ENCODE measurements around the gene PRKAR1B.
"Not testable (repeated sequence)": the region's sequence is repeated elsewhere in the genome, so short reads cannot be mapped to it uniquely, and the experiment has no call there.

The PRKAR1B gene

DNA sequence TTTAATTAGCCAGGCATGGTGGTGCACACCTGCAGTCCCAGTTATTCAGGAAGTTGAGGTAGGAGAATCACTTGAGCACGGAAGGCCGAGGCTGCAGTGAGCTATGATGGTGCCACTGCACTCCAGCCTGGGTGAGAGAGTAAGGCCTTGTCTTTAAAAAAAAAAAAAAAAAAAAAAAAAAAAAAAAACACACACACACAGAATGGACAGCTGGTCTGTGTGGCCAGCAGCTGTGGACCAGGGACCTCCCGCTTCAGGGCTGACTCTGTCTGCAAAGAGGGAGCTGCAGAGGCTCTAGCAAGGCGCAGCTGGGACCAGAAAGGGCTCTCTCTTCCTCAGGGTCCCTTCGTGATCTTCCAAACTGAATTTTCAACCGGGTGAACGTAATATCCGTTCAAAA lies 54.2 kb downstream of the PRKAR1B start:
- in situ Hi-C loops (cut with MboI; ENCODE audit: low sequenced_read_pairs), result no loop called here

DNA sequence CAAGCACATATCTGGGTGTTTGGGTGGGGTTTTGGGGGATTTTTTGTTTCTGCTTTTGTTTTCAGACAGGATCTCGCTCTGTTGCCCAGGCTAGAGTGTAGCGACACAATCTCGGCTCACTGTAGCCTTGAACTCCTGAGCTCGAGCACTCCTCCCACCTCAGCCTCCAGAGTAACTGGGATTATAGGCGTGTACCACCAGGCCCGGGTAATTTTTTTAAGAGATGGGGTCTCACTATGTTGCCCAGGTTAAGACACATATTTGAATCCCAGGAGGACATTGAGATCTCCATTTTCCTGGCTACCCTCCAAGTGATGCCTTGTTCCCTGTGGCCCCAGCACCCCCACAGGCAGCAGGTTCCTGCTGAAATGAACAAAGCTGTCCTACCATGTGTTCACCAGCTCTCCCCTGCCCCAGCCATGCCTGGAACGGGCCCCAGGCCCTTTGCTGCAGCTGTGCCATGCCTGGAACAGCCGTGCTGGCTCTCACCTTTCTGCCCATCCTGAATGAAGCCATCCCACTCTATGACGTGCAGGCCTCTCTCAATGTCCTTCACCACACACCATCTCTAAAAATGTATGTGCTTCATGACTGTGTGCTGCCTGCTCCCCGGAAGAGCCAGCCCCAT lies 55.6 kb downstream of the PRKAR1B start:
- in situ Hi-C loops (cut with MboI; ENCODE audit: low sequenced_read_pairs), result no loop called here

DNA sequence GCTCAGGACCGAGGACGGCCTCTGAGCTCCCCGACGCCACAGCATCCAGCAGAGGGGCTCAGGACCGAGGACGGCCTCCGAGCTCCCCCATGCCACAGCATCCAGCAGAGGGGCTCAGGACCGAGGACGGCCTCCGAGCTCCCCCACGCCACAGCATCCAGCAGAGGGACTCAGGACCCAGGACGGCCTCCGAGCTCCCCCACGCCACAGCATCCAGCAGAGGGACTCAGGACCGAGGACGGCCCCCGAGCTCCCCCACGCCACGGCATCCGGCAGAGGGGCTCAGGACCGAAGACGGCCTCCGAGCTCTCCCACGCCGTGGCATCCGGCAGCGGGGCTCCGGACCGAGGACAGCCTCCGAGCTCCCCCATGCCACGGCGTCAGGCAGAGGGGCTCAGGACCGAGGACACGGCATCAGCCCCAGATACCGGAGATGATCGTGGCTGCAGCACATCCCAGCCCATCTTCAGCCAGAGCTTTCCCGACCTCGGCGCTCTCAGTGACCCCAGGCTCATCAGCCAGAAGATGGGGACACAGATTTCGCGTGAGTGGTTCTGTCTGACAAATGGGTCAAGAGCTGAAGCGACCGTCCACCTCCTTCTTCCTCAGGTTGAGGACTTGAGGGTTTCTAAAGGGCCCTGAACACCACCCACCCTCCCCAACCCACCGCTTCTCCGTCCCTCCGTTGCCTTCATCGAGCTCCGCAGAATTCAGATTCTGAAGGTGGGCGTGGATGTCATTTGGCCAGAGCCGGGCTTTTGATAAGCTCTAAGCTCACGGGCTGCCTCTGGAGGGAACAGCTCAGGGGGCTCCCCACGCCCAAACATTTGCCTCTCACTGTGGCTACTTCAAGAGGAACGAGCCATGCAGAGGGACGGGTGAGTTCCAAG lies 56.3 kb downstream of the PRKAR1B start:
- in situ Hi-C loops (cut with MboI; ENCODE audit: low sequenced_read_pairs), result no loop called here

DNA sequence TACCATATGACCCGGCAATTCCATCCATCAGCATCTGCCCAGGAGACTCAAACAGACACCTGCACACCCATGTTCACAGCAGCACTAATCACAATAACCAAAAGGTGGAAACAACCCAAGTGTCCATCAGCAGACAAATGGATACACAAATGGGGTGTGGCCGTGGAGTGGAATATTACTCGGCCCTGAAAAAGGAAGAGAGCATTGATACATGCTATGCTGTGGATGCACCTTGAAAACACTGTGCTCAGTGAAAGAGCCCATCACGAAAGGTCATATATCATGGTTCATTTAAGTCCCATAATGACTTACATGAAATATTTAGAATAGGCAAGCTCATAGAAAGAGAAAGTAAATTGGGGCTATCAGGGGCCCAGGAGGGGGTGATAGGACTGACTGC lies 58.1 kb downstream of the PRKAR1B start:
- in situ Hi-C loops (cut with MboI; ENCODE audit: low sequenced_read_pairs), result no loop called here

DNA sequence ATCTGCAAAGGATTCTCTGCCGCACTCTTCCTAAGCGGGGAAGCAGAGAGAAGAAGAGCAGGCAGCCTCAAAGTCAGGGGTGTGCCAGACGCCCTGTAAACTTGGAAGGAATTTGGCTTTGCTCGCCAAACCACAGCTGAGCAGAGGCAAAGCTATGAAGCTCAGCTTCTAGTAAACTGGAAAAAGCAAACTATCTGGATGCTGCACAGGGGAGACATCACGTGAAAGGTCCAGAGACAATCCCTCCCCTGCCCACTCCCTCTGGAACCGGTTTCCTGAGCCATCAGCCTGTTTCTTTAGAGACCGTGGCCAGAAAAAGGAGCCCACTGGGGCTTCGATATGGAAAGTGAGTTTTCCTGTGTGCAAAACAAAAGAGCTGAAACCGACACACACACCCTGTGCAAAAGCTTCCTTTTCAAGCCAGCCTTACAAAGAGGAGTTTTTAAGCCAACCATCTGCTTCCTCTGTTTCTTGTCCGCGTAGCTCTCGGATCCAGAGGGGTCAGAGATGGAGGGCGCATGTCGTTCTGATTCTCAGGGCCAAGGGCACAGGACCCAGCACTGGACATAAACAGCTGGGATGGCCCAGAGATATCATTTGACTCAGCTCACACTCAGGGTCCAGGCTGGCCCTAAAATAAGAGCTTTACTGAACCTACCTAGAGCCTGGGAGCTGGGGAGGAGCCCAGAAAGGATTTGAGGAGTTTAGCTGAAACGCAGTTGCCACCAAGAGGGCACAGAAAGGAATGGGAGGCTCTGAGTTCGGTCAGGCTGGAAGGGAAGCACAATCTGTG lies 58.7 kb downstream of the PRKAR1B start:
- in situ Hi-C loops (cut with MboI; ENCODE audit: low sequenced_read_pairs), result no loop called here

DNA sequence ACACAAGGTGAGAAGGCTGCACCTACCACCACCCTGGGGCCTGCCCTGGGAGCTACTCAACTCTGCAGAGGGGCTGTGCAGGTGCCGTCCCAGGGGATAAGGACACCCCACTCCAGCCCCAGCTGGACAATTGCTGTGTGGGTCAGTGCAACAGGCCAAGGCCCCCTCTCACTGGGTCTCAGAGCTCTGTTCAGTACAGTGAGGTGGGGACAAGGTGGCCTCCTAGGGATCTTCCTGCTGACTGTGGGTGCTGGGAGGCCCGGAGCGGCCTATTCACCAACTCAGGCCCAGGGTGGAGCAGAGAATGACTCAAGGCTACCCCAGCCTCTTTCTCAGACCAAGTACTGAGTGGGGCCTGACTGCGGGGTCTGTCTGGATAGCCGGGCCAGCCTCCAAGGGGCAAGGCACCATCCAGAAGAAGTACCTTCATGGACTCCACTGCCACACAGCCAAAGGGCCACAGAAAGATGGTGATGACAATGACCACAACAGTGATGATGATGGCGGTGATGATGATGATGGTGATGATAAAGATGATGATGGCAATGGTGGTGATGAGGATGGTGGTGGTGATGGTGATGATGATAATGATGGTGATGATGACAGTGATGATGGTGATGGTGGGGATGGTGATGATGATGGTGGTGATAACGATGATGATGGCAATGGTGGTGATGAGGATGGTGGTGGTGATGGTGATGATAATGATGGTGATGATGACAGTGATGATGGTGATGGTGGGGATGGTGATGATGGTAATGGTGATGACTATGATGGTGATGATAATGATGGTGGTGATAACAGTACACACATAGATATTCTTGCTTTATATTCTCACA lies 60.4 kb downstream of the PRKAR1B start:
- in situ Hi-C loops (cut with MboI; ENCODE audit: low sequenced_read_pairs), result no loop called here

DNA sequence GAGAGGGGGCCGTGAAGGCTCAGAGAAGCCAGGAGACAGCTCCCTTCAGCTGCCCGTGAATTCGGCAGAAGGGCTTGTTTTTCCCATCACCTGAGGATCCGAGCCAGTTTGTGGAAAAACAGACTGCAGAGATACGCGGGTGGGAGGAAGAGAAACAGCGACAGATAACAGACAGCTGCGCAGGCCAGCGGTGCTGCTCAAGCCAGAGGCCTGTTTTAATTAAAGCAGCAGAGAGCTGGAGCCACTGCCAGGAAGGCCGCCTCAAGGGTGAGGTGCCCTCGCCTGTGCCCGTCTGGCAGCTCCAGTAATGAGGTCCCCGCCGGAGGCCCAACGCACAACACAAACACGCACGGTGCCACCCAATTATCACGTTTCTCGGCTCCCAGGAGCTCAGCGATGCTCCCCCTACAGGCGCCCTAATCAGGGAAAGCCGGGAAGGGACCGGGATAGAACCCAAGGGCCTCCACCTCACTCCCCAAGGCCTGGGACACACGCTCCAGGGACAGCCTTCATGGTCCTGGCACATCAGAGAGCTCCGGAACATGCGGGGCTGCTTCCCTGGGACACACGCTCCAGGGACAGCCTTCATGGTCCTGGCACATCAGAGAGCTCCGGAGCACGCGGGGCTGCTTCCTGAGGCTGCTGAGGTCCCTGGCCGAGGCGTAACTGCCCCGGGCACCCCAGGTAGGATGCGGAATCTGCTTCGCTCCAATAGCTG lies 61.2 kb downstream of the PRKAR1B start:
- in situ Hi-C loops (cut with MboI; ENCODE audit: low sequenced_read_pairs), result no loop called here

DNA sequence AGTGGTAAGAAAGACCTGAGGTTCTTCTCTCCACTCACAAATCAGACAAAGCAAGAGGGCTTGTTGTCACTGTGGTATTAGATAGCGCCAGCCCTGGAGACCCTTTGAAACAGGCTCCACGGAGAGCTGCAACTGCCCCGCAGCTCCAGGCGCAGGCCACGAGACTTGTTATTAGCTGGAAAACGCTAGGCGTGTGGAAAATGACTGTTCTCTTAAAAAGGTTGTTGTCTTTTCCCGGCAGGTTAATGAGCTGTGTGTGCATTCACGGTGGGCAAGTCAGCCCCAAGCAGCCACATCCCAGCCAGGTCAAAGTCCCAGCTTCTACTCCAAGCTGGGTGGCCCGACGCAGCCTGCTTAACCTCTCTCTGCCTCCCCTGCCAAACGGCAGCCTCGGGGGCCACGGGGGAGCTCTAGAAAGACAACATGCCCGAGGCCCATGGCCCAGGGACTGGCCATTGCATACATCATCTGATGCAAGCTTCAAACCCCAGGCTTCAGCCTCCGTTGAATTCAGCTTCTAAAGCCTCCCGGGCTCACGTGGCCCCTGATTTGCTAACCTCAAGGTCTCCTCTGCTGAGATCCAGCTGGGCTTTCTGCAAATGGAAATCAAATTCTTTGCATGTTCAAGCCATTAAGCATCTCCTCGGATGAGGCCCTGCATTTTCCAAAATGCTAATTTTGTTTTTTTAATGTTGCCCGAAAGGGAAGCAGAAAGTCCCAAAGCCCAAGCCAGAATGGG lies 61.9 kb downstream of the PRKAR1B start:
- in situ Hi-C loops (cut with MboI; ENCODE audit: low sequenced_read_pairs), result no loop called here

DNA sequence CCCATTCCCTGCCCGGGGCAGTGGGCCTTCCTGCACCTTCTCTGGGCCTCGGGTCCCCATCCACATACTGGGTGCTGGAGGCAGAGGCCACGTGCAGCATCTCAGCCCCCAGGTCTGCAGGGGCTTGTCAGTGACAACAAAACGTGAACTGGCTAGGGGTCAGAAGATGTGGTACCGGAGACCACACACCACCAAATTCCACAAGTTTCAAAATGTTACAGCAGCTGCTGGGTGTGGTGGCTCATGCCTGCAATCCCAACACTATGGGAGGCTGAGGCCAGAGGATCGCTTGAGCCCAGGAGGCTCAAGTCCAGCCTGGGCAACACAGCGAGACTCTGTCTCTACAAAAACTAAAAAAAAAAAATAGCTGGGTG lies 62.7 kb downstream of the PRKAR1B start:
- in situ Hi-C loops (cut with MboI; ENCODE audit: low sequenced_read_pairs), result no loop called here

DNA sequence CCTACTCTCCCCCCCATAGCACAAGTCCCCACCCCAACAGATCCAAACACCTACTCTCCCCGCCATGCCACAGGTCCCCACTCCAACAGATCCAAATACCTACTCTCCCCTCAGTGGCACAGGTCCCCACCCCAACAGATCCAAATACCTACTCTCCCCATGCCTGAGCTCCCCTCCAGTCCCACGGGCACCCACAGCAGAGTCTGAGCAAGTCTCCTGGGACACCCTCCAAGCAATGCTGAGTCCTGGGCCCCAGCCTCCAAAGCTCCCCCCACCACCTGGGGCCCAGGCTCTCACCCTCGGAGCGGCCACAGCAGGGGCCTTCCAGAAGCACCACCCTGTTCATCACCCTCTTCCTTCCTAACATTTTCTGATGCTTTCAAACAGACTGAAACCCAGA lies 64.5 kb downstream of the PRKAR1B start:
- in situ Hi-C loops (cut with MboI; ENCODE audit: low sequenced_read_pairs), result no loop called here

DNA sequence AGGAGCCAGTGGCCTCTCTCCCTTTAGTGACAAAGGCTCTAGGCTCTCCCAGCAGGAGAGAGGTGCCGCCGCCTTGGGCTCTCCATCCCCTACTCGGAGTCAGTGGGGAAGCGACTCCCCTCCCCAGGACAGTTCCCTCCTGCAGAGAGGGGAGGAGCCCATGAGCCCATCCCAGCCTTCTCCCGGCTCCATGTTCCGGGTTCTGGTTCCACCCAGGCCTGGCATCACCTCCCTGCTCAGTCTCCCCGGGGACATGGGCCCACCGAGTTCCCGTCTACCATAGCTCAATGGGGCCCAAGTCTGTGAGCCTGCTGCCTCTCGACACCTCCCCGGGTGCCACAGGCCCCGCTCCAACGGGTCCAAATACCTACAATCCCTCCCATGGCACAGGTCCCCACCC lies 67.1 kb downstream of the PRKAR1B start:
- in situ Hi-C loops (cut with MboI; ENCODE audit: low sequenced_read_pairs), result no loop called here

DNA sequence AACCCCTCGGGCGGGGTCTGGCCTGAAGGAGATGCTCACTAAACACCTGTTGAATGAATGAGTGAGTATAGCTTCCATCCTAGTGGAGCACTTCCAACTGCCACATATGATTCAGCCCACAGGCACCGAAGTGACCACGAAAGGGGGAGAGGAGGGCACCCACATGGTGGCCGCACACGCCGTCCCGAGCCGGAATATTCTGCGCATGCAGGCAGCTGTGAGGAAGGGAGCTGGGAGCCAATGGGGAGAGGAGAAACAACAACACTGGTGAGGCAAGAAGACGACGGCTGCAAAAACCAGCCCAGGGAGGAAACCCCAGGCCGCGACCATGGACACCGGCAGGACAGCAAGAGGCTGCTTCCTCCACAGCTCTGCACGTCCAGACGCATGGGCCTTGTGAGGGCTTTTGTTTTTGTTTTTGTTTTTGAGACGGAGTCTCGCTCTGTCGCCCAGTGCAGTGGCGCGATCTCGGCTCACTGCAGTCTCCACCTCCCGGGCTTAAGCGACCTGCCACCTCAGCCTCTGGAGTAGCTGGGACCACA lies 67.7 kb downstream of the PRKAR1B start:
- in situ Hi-C loops (cut with MboI; ENCODE audit: low sequenced_read_pairs), result no loop called here

DNA sequence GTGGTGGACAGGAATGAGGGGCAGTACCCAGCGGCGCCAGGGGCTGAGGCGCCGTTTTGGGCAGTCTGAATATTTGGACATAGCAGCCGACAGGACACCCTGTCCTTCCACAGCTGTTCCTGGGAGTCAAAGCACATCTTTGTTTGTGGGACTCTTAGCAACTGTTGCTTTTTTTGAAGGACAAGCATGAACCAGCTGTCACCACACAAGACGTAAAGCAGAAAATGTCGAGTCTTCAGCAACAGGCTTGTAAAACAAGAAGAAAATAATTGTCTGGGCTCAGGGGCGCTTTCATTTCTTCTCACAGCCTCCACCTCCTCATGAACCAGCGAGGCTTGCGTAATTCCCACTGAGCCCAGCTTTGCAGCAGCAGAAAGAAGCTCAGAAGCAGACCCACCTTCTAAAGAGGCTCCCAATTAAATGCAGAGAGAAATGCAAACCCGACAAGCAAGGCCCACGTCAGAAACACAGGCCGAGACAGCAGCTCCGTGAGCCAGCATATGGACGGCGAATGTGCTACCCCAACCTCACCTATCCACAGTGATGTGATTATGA lies 69.4 kb downstream of the PRKAR1B start:
- in situ Hi-C loops (cut with MboI; ENCODE audit: low sequenced_read_pairs), result no loop called here

DNA sequence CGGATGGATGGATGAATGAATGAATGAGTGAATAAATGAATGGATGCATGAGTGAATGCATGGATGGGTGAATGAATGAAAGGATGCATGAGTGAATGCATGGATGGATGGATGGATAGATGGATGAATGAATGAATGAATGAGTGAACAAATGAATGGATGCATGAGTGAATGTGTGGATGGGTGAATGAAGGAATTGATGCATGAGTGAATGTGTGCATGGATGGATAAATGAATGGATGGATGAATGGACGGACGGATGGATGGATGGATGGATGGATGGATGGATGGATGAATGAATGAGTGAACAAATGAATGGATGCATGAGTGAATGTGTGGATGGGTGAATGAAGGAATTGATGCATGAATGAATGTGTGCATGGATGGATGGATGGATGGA lies 70.1 kb downstream of the PRKAR1B start:
- in situ Hi-C loops (cut with MboI; ENCODE audit: low sequenced_read_pairs), result not testable (repeated sequence)

DNA sequence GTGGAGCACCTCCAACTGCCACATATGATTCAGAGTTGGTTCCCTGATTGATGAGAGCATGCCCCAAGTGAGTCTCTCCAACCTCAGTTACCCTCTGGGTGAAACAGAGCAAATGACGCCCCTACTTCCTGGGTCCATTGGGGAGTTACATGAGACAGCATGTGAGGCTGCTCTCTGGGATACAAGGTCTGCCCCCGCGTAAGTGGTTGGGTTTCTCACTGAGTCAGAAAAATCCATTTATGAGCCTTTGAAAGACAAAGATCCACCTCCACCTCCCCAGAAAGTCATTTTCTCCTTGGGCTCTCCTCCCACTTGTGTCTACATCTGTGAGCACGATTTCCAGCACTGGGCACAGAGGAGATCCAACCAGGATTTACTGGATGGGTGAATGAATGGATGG lies 71.3 kb downstream of the PRKAR1B start:
- in situ Hi-C loops (cut with MboI; ENCODE audit: low sequenced_read_pairs), result no loop called here

DNA sequence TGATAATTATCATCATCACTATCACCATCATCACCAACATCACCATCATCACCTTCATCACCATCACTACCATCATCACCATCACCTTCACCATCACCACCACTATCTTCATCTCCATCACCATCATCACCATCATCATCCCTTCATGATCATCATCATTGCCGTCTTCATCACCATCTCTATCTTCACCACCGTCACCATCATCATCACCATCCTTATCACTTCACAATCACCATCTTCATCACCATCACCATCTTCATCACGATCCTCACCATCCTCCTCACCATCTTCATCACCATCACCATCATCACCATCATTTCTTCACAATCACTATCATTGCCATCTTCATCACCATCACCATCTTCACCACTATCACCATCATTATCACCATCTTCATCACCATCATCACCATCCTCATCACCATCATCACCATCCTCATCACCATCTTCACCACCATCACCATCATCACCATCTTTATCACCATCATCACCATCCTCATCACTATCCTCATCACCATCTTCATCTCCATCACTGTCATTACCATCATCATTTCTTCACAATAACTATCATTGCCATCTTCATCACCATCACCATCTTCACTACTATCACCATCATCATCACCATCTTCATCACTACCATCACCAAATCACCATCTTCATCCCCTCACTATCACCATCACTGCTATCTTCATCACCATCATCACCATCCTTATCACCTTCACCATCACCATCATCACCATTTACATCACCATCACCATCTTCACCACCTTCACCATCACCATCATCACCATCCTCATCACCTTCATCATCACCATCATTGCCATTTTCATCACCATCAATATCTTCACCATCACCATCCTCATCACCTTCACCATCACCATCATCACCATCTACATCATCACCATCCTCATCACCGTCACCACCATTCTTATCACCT lies 73.0 kb downstream of the PRKAR1B start:
- in situ Hi-C loops (cut with MboI; ENCODE audit: low sequenced_read_pairs), result no loop called here

DNA sequence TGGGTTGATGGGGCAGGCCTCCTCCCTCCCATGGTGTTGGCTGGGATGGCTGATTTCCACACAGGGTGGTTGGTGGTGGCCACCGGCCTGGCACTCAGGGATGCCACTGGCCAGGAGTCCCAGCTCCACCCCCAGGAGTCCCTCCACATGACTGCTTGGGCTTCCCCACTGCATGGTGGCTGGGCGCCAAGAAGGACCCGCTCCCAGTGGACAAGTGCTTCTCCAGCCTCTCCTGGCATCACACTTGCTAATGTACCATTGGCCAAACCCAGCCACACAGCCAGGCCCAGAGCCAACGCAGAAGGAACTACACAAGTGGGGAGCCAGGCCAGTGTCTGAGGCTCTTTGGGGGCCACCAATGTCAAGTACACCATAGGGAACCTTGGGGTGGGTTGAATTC lies 74.2 kb downstream of the PRKAR1B start:
- in situ Hi-C loops (cut with MboI; ENCODE audit: low sequenced_read_pairs), result no loop called here

DNA sequence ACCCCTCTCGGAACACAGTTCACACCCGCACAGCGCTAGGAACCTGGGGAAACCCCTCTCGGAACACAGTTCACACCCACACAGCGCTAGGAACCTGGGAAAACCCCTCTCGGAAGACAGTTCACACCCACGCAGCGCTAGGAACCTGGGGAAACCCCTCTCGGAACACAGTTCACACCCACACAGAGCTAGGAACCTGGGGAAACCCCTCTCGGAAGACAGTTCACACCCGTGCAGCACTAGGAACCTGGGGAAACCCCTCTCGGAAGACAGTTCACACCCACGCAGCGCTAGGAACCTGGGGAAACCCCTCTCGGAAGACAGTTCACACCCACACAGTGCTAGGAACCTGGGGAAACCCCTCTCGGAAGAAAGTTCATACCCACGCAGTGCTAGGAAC lies 74.9 kb downstream of the PRKAR1B start:
- in situ Hi-C loops (cut with MboI; ENCODE audit: low sequenced_read_pairs), result not testable (repeated sequence)

All from HL-60/S4 (cell line).